HL-60 (cell line): ENCODE results near the gene NUBP2.

Experiments used
- CTCF ChIP-seq: IDR thresholded peaks from one replicate; pipeline ENCODE4 v1.5.1; 2011; ENCODE audit warnings: low read length, control low read depth, inconsistent platforms; ENCODE audit not compliant: insufficient read depth
- GABPA ChIP-seq: IDR thresholded peaks from 2 replicates; pipeline ENCODE4 v1.6.1; 2012; ENCODE audit warnings: low read depth
- POLR2AphosphoS5 ChIP-seq: IDR thresholded peaks from 2 replicates; pipeline ENCODE4 v1.6.1; 2012; ENCODE audit warnings: low read depth
- REST ChIP-seq: IDR thresholded peaks from 2 replicates; pipeline ENCODE4 v1.6.1; 2012; ENCODE audit warnings: low read depth; ENCODE audit not compliant: insufficient replicate concordance
- SPI1 ChIP-seq: IDR thresholded peaks from 2 replicates; pipeline ENCODE4 v1.6.1; 2012; ENCODE audit warnings: low read depth, mild to moderate bottlenecking, borderline replicate concordance

- no peak for TF ChIP-seq CTCF
- TF ChIP-seq POLR2AphosphoS5 = peak; percentile 25
- TF ChIP-seq GABPA = no peak
- no peak for TF ChIP-seq REST
- TF ChIP-seq SPI1 = no peak
These were observed 12.2 kb upstream of the NUBP2 start for GRCh38 chr16:1770328-1771187.
